Kidney epithelial cell (primary cell): ENCODE results near the gene C11orf16. TPM values are rescaled to one million over a fixed set of nuclear protein-coding genes. Genes with fewer than 3 reads are reported as not detected.
"Not testable (repeated sequence)": the region's sequence is repeated elsewhere in the genome, so short reads cannot be mapped to it uniquely, and the experiment has no call there.

Experiments used
- DNase-seq: peaks from one replicate; pipeline ENCODE4 v3.0.0-alpha.2; 2010; ENCODE audit warnings: low read depth
- H3K27me3 ChIP-seq: 2 replicates; pipeline ENCODE4 v1.6.0; 2011; ENCODE audit warnings: low read length; ENCODE audit not compliant: control insufficient read depth, insufficient read depth
- H3K36me3 ChIP-seq: 2 replicates; pipeline ENCODE4 v1.5.1; 2011; ENCODE audit warnings: low read length; ENCODE audit not compliant: control insufficient read depth, insufficient read depth
- H3K4me3 ChIP-seq: 2 replicates; pipeline ENCODE4 v1.5.1; 2011; ENCODE audit warnings: low read depth, mild to moderate bottlenecking, control low read depth, low read length
- total RNA-seq: library from RNA; depleted of rRNA; stranded (reverse); fragments of >200 nt; gene quantifications from 2 replicates; pipeline ENCODE4 v1.2.3, GENCODE V29; 2015
- TF ChIP-seq, protein P1 (sequence below): IDR thresholded peaks from 2 replicates; pipeline ENCODE4 v1.5.1; 2011; ENCODE audit warnings: mild to moderate bottlenecking, moderate library complexity, low read length, control low read depth, inconsistent platforms; ENCODE audit not compliant: insufficient read depth, poor library complexity, severe bottlenecking

The C11orf16 gene, protein sequence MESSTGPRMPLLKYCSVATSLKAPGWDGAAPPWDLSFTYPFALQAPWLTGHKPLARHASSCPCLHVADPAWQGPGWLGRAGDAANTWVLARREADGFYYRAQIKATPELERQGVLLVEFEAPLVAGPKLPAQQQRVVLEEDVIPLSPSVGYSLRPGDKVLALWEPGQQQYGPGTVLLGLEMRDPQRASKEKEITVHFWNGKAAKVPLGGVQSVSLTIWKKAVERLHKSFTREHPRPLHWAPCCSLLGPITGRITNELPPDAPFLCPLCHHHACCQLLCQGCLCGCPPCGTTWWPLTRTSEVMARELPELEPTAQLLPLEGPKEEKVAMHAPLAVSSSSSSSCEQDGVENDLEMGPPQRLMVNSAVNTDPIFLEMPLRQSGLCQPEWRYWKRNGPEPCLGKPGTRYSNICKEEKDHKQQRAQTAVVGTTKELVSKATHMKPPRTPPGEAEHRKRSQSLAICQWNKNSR
- not detected in 2 replicates for total RNA-seq

DNA sequence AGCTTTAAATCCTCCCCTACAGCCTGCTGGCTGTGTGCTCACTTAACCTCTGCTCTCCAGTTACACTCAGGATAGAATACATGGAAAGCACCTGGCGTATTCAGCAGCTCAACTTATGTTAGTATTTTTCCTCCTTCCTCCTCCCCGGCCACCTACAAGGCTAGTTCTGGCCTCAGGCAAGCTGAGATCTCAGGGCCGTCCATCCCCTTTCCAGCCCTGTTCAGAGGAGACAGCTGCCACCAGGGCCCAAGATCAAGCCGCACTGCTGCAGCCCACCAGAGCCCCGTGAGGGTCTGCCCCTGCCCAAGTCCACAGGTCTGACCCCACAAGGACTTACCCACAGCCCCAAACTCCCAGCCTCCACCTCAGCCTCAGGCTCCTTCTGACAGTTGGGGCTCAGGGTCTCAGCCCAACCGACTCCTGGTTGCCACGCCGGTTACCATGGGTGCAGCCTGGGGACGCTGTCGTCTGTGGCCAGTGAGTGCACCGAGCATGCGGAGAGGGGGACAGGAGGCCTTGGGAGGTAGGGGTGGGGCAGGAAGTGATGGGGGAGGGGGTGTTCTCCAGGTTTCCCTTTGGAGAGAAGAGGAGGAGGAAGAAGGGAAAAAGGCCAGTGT is at the start of gene C11orf16:
Gene C11orf16 (minus strand): TSS at position 384 of the 617 bp plus-strand sequence. CDS start 639 bp downstream, outside the sequence.
- TF ChIP-seq, protein P1, sequence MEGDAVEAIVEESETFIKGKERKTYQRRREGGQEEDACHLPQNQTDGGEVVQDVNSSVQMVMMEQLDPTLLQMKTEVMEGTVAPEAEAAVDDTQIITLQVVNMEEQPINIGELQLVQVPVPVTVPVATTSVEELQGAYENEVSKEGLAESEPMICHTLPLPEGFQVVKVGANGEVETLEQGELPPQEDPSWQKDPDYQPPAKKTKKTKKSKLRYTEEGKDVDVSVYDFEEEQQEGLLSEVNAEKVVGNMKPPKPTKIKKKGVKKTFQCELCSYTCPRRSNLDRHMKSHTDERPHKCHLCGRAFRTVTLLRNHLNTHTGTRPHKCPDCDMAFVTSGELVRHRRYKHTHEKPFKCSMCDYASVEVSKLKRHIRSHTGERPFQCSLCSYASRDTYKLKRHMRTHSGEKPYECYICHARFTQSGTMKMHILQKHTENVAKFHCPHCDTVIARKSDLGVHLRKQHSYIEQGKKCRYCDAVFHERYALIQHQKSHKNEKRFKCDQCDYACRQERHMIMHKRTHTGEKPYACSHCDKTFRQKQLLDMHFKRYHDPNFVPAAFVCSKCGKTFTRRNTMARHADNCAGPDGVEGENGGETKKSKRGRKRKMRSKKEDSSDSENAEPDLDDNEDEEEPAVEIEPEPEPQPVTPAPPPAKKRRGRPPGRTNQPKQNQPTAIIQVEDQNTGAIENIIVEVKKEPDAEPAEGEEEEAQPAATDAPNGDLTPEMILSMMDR, result no peak
- Histone ChIP-seq H3K27me3 (no peaks in the 10 kb centered on the region), H3K4me3 (no peak within 1 kb of the TSS), H3K36me3 (no peaks in the 10 kb centered on the region)
- no peak for DNase-seq

DNA sequence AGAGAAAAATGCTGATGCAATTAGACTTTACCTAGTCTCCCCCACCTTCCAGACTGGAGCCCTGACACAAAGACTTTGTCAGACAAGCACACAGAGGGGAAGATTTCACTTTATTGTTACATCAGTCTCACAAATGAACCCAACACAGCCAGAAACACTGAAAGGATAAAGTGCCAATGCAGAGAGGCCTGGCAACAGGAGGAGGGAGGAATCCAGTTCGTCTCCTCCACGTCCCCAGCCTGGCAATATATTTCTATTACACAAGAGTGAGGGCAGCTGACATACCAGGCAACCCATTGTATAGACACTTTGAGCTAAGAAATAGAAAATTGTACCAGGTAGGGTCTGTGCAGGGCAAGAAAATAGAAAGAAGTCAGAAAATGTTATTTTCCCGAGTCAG is 47.7 kb upstream of the C11orf16 start:
- H3K27me3 ChIP-seq, result no peaks in the 10 kb centered on the region
- no peak overlapping the region for H3K4me3 ChIP-seq
- no peaks in the 10 kb centered on the region for H3K36me3 ChIP-seq
- no peak for DNase-seq
- TF ChIP-seq, protein P1, result no peak

DNA sequence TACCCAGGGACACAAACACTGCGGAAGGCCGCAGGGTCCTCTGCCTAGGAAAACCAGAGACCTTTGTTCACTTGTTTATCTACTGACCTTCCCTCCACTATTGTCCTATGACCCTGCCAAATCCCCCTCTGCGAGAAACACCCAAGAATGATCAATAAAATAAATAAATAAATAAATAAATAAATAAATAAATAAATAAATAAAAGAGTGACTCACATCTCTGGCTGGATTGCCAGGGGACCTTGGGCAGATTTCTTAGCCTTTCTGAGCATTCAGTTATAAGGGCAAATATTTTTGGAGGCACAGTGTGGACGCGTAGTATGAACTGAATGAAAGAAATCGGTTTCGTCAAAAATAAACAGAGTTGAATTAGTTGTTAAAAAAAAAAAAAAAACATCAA is 46.6 kb upstream of the C11orf16 start:
- not testable (repeated sequence) for H3K36me3 ChIP-seq, DNase-seq

DNA sequence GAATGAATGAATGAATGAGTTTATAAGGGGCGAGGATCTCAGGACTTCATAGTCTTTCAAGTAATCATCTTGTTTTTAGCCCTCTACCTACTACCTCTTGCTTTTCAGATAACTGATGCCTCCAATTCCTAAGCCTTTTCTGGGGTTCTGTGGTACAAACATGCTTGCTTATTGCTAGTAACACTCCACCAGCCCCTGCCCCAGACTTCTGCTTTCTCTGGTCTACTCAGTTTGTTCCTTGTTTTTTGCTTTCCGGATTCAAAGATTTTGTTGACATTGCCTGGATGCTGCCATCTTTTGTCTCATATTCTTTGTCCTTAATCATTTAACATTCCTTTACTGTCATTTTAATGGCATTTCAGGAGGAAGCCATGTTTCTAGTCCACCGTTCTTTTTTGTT is 40.4 kb upstream of the C11orf16 start:
- DNase-seq, result no peak
- H3K36me3 ChIP-seq, result no peaks in the 10 kb centered on the region
- no peak overlapping the region for H3K4me3 ChIP-seq
- H3K27me3 ChIP-seq, result no peaks in the 10 kb centered on the region
- TF ChIP-seq, protein P1, result no peak

More for the DNA sequence above, 46.6 kb upstream of the C11orf16 start:
- H3K27me3 ChIP-seq, H3K4me3 ChIP-seq: not testable (repeated sequence)

DNA sequence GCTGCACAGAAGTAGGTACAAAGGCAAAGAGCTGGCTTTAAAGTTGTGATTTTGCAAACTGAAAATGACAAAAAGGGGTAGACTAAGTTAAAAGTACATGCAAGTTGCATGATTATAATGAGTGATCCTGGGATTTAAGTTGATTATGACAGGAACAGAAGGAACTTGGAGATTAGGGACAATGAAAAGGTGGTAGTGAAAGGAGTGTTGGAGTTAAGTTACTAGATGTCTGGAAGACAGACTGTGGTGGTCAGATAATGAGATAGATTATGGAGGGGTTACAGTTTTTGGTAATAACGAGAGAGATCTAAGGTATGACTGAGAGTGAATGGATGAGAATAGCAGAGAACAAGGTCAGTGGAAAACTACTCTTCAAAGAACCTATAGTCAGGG is 39.2 kb upstream of the C11orf16 start:
- H3K4me3 ChIP-seq, result no peak overlapping the region
- TF ChIP-seq, protein P1, result no peak
- no peaks in the 10 kb centered on the region for H3K27me3 ChIP-seq
- DNase-seq, result no peak
- H3K36me3 ChIP-seq, result no peaks in the 10 kb centered on the region

DNA sequence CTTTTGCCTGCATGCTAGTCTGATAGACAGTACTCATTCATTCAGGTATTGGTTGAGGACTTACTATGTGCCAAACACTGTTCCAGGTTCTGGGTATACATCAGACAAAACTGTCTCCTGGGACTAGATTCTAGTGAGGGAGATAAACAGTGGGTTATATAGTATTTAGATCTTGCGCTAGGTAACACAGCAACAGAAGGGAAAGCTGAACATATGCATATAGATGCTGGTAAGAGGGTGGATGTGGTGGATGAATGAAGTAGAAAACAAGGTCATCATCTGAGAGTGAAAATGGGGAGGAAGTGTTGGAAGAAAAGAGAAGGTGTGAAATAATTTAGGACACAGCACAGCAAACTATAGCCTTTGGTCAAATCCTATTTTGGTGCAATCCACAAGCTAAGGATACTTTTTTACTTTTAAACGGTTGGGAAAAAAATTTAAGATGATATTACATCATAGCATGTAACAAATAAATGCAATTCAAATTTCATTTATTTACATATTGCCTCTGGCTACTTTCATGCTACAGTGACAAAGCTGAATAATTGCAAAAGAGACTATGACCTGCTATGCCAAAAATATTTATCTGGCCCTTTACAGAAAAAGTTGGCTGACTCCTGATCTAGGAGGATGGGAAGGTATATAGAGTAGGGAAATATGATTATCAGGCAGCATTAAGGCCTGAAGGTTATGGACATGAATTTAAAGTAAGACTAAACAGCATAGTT is 38.6 kb upstream of the C11orf16 start:
- TF ChIP-seq, protein P1, result no peak
- Histone ChIP-seq H3K36me3 (no peaks in the 10 kb centered on the region), H3K4me3 (no peak overlapping the region), H3K27me3 (no peaks in the 10 kb centered on the region)
- DNase-seq, result no peak
